ENCODE measurements around the gene COX7A1. TPM values are rescaled to one million over a fixed set of nuclear protein-coding genes. Genes with fewer than 3 reads are reported as not detected.
A peak's percentile ranks its signal among the peaks of the same experiment; 100 is the strongest.

Gene COX7A1
- total RNA-seq, 1 donor = 8.3 TPM

DNA sequence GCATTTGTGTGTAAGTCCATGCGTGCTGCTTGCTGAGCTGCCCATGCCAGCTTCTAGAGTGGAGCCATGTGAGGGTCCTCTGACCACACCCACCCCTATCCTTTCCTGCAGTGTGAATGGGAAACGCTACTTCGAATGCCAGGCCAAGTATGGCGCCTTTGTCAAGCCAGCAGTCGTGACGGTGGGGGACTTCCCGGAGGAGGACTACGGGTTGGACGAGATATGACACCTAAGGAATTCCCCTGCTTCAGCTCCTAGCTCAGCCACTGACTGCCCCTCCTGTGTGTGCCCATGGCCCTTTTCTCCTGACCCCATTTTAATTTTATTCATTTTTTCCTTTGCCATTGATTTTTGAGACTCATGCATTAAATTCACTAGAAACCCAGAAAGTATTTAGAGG lies 26.7 kb downstream of the COX7A1 start:
- H3K9me3 ChIP-seq (ENCODE audit: low read depth, low read length) = no peaks in the 10 kb centered on the region
- H3K79me2 ChIP-seq (ENCODE audit: insufficient read depth, low read length) = no peaks in the 10 kb centered on the region
- TF ChIP-seq CTCF (IDR thresholded peaks at IDR 0.05; ENCODE audit: extremely low read depth, low read depth, low read length) = no peak
- no peak for DNase-seq (ENCODE audit: insufficient read length, low spot score, missing footprints)
- H3K4me3 ChIP-seq (ENCODE audit: insufficient read depth, low read length) = no peak overlapping the region
- peaks cover 10% of the 10 kb centered on the region for H3K4me1 ChIP-seq (ENCODE audit: insufficient read depth, low read length)
- peaks cover 2% of the 10 kb centered on the region for H4K20me1 ChIP-seq (ENCODE audit: insufficient read depth, low read length)
- no peak overlapping the region for H3K27ac ChIP-seq (ENCODE audit: low read depth, low read length)
- no peak overlapping the region for H3K4me2 ChIP-seq (ENCODE audit: insufficient read depth, low read length)
- H3K27me3 ChIP-seq (ENCODE audit: insufficient read depth, low read length) = no peaks in the 10 kb centered on the region
- H3K36me3 ChIP-seq (ENCODE audit: insufficient read depth, low read length) = peaks cover 28% of the 10 kb centered on the region
- H2AFZ ChIP-seq (ENCODE audit: low read length) = no peak overlapping the region

DNA sequence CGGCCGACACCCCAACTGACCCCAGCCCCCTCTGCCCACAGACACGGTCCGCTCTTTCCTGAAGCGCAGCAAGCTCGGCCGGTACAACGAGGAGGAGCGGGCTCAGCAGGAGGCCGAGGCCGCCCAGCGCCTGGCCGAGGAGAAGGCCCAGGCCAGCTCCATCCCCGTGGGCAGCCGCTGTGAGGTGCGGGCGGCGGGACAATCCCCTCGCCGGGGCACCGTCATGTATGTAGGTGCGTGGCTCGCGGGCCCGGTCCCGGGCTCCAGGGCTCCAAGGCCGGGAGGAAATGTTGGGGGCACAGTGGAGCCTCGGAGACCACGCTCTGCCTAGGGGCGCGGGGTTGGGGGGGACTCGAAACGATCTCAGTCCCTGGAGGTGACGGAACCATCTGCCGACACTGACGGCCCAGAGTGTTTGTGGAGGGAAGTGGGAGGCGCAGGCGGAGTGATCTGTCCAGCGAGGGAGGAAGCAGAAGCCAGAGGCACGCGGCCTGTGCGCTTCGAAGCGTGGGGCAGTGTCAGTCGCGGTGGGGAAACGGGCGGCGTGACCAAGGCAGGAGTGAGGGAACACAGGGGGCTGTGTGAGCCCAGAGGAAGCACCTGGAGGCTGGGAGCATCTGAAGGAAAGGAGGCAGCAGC lies 30.6 kb downstream of the COX7A1 start:
- Histone ChIP-seq H3K27me3 (ENCODE audit: insufficient read depth, low read length) (no peaks in the 10 kb centered on the region), H3K36me3 (ENCODE audit: insufficient read depth, low read length) (peaks cover 51% of the 10 kb centered on the region), H3K4me3 (ENCODE audit: insufficient read depth, low read length) (no peak overlapping the region), H3K4me2 (ENCODE audit: insufficient read depth, low read length) (no peak overlapping the region), H4K20me1 (ENCODE audit: insufficient read depth, low read length) (peaks cover 6% of the 10 kb centered on the region), H3K27ac (ENCODE audit: low read depth, low read length) (no peak overlapping the region), H3K4me1 (ENCODE audit: insufficient read depth, low read length) (no peaks in the 10 kb centered on the region), H3K79me2 (ENCODE audit: insufficient read depth, low read length) (peaks cover 20% of the 10 kb centered on the region), H2AFZ (ENCODE audit: low read length) (no peak overlapping the region), H3K9me3 (ENCODE audit: low read depth, low read length) (no peaks in the 10 kb centered on the region)
- peak; percentile 64 for DNase-seq (ENCODE audit: insufficient read length, low spot score, missing footprints)
- TF ChIP-seq CTCF (IDR thresholded peaks at IDR 0.05; ENCODE audit: extremely low read depth, low read depth, low read length) = no peak

GRCh38 chr19:36120984-36121358 lies 31.3 kb downstream of the COX7A1 start:
- Histone ChIP-seq H3K4me2 (ENCODE audit: insufficient read depth, low read length) (no peak overlapping the region), H3K27ac (ENCODE audit: low read depth, low read length) (no peak overlapping the region), H3K36me3 (ENCODE audit: insufficient read depth, low read length) (peaks cover 50% of the 10 kb centered on the region), H3K9me3 (ENCODE audit: low read depth, low read length) (no peaks in the 10 kb centered on the region), H2AFZ (ENCODE audit: low read length) (no peak overlapping the region), H3K79me2 (ENCODE audit: insufficient read depth, low read length) (peaks cover 26% of the 10 kb centered on the region), H3K27me3 (ENCODE audit: insufficient read depth, low read length) (no peaks in the 10 kb centered on the region), H3K4me3 (ENCODE audit: insufficient read depth, low read length) (no peak overlapping the region), H3K4me1 (ENCODE audit: insufficient read depth, low read length) (peaks cover 5% of the 10 kb centered on the region), H4K20me1 (ENCODE audit: insufficient read depth, low read length) (peaks cover 6% of the 10 kb centered on the region)
- DNase-seq (ENCODE audit: insufficient read length, low spot score, missing footprints) = no peak
- TF ChIP-seq CTCF (IDR thresholded peaks at IDR 0.05; ENCODE audit: extremely low read depth, low read depth, low read length) = no peak

- no peaks in the 10 kb centered on the region for H3K27me3 ChIP-seq (ENCODE audit: insufficient read depth, low read length)
- peak; percentile 50 for DNase-seq (ENCODE audit: insufficient read length, low spot score, missing footprints)
- H3K9me3 ChIP-seq (ENCODE audit: low read depth, low read length) = no peaks in the 10 kb centered on the region
- peaks cover 7% of the 10 kb centered on the region for H3K4me1 ChIP-seq (ENCODE audit: insufficient read depth, low read length)
- no peak overlapping the region for H3K27ac ChIP-seq (ENCODE audit: low read depth, low read length)
- peaks cover 6% of the 10 kb centered on the region for H4K20me1 ChIP-seq (ENCODE audit: insufficient read depth, low read length)
- H3K36me3 ChIP-seq (ENCODE audit: insufficient read depth, low read length) = peaks cover 44% of the 10 kb centered on the region
- no peak overlapping the region for H3K4me3 ChIP-seq (ENCODE audit: insufficient read depth, low read length)
- no peak for TF ChIP-seq CTCF (IDR thresholded peaks at IDR 0.05; ENCODE audit: extremely low read depth, low read depth, low read length)
- no peak overlapping the region for H3K4me2 ChIP-seq (ENCODE audit: insufficient read depth, low read length)
- peaks cover 30% of the 10 kb centered on the region for H3K79me2 ChIP-seq (ENCODE audit: insufficient read depth, low read length)
- H2AFZ ChIP-seq (ENCODE audit: low read length) = no peak overlapping the region
Observed at GRCh38 chr19:36120092-36120983, 31.9 kb downstream of the COX7A1 start.

Measured in osteoblast (primary cell).